CD14-positive monocyte (primary cell): Measurements from ENCODE around the gene EYA4. TPM values are rescaled to one million over a fixed set of nuclear protein-coding genes. Genes with fewer than 3 reads are reported as not detected.
A peak's percentile ranks its signal among the peaks of the same experiment; 100 is the strongest.

ENCODE experiments used
- DNase-seq, 3 donors: peaks; one replicate each; pipeline ENCODE4 v3.0.0-alpha.2; 2011 to 2022
- H2AFZ ChIP-seq: 2 replicates; pipeline ENCODE4 v1.6.0; 2012; ENCODE audit warnings: mild to moderate bottlenecking, low read depth, low read length, inconsistent platforms; ENCODE audit not compliant: insufficient read depth, poor library complexity, severe bottlenecking
- H3K27ac ChIP-seq, 2 donors: 1 replicate in 1 of 2; 2 replicates in 1 of 2; pipeline ENCODE4 v1.5.1; 2012 to 2013; ENCODE audit warnings: low read length in 2 of 2, control low read depth in 1 of 2, inconsistent platforms in 1 of 2, low read depth in 1 of 2, mild to moderate bottlenecking in 1 of 2
- H3K27me3 ChIP-seq, 2 donors: one replicate each; pipeline versions ENCODE4 v1.6.0 to v1.6.1; 2011 to 2013; ENCODE audit warnings: low read length in 2 of 2; ENCODE audit not compliant: control insufficient read depth in 2 of 2, insufficient read depth in 2 of 2
- H3K36me3 ChIP-seq, 2 donors: replicated peaks in 1 of 2; 1 replicate in 1 of 2; 2 replicates in 1 of 2; pipeline versions ENCODE4 v1.5.1 to v1.6.1; 2012 to 2013; ENCODE audit warnings: low read length in 2 of 2, control low read depth in 1 of 2, inconsistent platforms in 1 of 2, mild to moderate bottlenecking in 1 of 2; ENCODE audit not compliant: insufficient read depth in 2 of 2, control insufficient read depth in 1 of 2
- H3K4me1 ChIP-seq, 2 donors: 1 replicate in 1 of 2; 2 replicates in 1 of 2; pipeline versions ENCODE4 v1.5.1 to v1.6.1; 2012 to 2013; ENCODE audit warnings: low read length in 2 of 2, control low read depth in 1 of 2, inconsistent platforms in 1 of 2, mild to moderate bottlenecking in 1 of 2, moderate library complexity in 1 of 2; ENCODE audit not compliant: insufficient read depth in 2 of 2, control insufficient read depth in 1 of 2
- H3K4me2 ChIP-seq: replicated peaks from 2 replicates; pipeline ENCODE3; 2012; ENCODE audit warnings: low read length, moderate library complexity, mild to moderate bottlenecking; ENCODE audit not compliant: poor library complexity, severe bottlenecking; ENCODE audit errors: extremely low read depth
- H3K4me3 ChIP-seq, 3 experiments: fragments of 200-600 bp in 1 of 3; sonication (generic) in 1 of 3; replicated peaks in 1 of 3; 1 replicate in 2 of 3; 2 replicates in 1 of 3; pipeline ENCODE4 v1.5.1; 2011 to 2013; ENCODE audit warnings: low read length in 3 of 3, mild to moderate bottlenecking in 3 of 3, control low read depth in 2 of 3, low read depth in 2 of 3, inconsistent platforms in 1 of 3, moderate library complexity in 1 of 3
- H3K79me2 ChIP-seq: 2 replicates; pipeline ENCODE4 v1.6.0; 2012; ENCODE audit warnings: mild to moderate bottlenecking, control low read depth, inconsistent platforms, low read length, moderate library complexity; ENCODE audit not compliant: insufficient read depth
- H3K9ac ChIP-seq: 2 replicates; pipeline ENCODE4 v1.6.0; 2017; ENCODE audit warnings: low read length, mild to moderate bottlenecking; ENCODE audit not compliant: insufficient read depth, poor library complexity, severe bottlenecking
- H3K9me3 ChIP-seq, 2 donors: replicated peaks in 1 of 2; 1 replicate in 1 of 2; 2 replicates in 1 of 2; pipeline versions ENCODE4 v1.5.1 to v1.6.1; 2012 to 2013; ENCODE audit warnings: low read length in 2 of 2, control low read depth in 1 of 2; ENCODE audit not compliant: control insufficient read depth in 1 of 2, insufficient read depth in 1 of 2
- H4K20me1 ChIP-seq: 2 replicates; pipeline ENCODE4 v1.6.0; 2012; ENCODE audit warnings: mild to moderate bottlenecking, low read length, control low read depth, moderate library complexity; ENCODE audit not compliant: insufficient read depth
- H3K27ac Mint-ChIP-seq, 7 donors: one replicate each; pipeline ENCODE4 v1.8.0; 2020; ENCODE audit warnings: mild to moderate bottlenecking in 7 of 7, mixed read lengths in 7 of 7, moderate library complexity in 6 of 7, inconsistent platforms in 2 of 7
- H3K27me3 Mint-ChIP-seq, 3 donors: one replicate each; pipeline ENCODE4 v1.8.0; 2021 to 2022; ENCODE audit warnings: low read depth in 3 of 3, mild to moderate bottlenecking in 3 of 3, mixed read lengths in 3 of 3, moderate library complexity in 3 of 3, inconsistent platforms in 1 of 3
- H3K36me3 Mint-ChIP-seq, 2 donors: one replicate each; pipeline ENCODE4 v1.8.0; 2020; ENCODE audit warnings: mixed read lengths in 2 of 2, inconsistent platforms in 1 of 2, mild to moderate bottlenecking in 1 of 2
- H3K4me1 Mint-ChIP-seq: one replicate; pipeline ENCODE4 v1.8.0; 2020; ENCODE audit warnings: mild to moderate bottlenecking, mixed read lengths
- H3K4me3 Mint-ChIP-seq, 2 donors: one replicate each; pipeline ENCODE4 v1.8.0; 2020; ENCODE audit warnings: mild to moderate bottlenecking in 2 of 2, mixed read lengths in 2 of 2, moderate library complexity in 1 of 2
- H3K9me3 Mint-ChIP-seq, 7 donors: one replicate each; pipeline ENCODE4 v1.8.0; 2020 to 2022; ENCODE audit warnings: mixed read lengths in 7 of 7, mild to moderate bottlenecking in 6 of 7, moderate library complexity in 6 of 7, inconsistent platforms in 2 of 7
- WGBS: methylation state at CpG from one replicate; pipeline ENCODE4 v1.1.5; 2013; ENCODE audit warnings: missing lambda C conversion rate; ENCODE audit not compliant: insufficient coverage; 5-methylcytosine and 5-hydroxymethylcytosine counted together
- intact Hi-C, 2 donors: fragments of 100-400 bp; cut with micrococcal nuclease; formaldehyde crosslinking; loops; one replicate each; pipeline versions ENCODE4 v1.15.0 to v1.15.1; 2023
- polyA plus RNA-seq, 3 donors: library from polyadenylated mRNA; depleted of rRNA in 1 of 3; unstranded in 2 of 3; stranded (reverse) in 1 of 3; fragments of 300-500 nt in 2 of 3; fragments of >200 nt in 1 of 3; fragmentation: Illumina TruSeq in 2 of 3; gene quantifications; 1 replicate in 2 of 3; 2 replicates in 1 of 3; pipeline ENCODE4 v1.2.3, GENCODE V29; 2012 to 2021
- TF ChIP-seq, protein P1 (sequence below): fragments of 200-600 bp; IDR thresholded peaks from one replicate; pipeline ENCODE4 v1.8.0; 2022; ENCODE audit warnings: antibody characterized with exemption, mild to moderate bottlenecking

Gene EYA4
- polyA plus RNA-seq, 3 donors, result not detected

- Mint-ChIP-seq H3K4me3 (no peak overlapping the region), H3K27ac (no peak overlapping the region), H3K9me3 (no peaks in the 10 kb centered on the region), H3K4me1 (no peaks in the 10 kb centered on the region), H3K27me3 (peaks cover 0 to 3% (median 0%) of the 10 kb centered on the region in 3 donors), H3K36me3 (no peaks in the 10 kb centered on the region)
- DNase-seq, result no peak
- intact Hi-C loops, result no loop called here
- Histone ChIP-seq H3K4me2 (no peak overlapping the region), H3K27me3 (no peaks in the 10 kb centered on the region), H3K27ac (no peak overlapping the region), H4K20me1 (no peaks in the 10 kb centered on the region), H3K9me3 (no peaks in the 10 kb centered on the region), H3K4me1 (no peaks in the 10 kb centered on the region), H3K36me3 (no peaks in the 10 kb centered on the region), H2AFZ (no peak overlapping the region), H3K79me2 (no peaks in the 10 kb centered on the region), H3K4me3 (no peak overlapping the region), H3K9ac (no peak overlapping the region)
- TF ChIP-seq, protein P1, sequence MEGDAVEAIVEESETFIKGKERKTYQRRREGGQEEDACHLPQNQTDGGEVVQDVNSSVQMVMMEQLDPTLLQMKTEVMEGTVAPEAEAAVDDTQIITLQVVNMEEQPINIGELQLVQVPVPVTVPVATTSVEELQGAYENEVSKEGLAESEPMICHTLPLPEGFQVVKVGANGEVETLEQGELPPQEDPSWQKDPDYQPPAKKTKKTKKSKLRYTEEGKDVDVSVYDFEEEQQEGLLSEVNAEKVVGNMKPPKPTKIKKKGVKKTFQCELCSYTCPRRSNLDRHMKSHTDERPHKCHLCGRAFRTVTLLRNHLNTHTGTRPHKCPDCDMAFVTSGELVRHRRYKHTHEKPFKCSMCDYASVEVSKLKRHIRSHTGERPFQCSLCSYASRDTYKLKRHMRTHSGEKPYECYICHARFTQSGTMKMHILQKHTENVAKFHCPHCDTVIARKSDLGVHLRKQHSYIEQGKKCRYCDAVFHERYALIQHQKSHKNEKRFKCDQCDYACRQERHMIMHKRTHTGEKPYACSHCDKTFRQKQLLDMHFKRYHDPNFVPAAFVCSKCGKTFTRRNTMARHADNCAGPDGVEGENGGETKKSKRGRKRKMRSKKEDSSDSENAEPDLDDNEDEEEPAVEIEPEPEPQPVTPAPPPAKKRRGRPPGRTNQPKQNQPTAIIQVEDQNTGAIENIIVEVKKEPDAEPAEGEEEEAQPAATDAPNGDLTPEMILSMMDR, result no peak
- no CpG with 5 or more reads among the region's 5 CpGs for WGBS
Measured at GRCh38 chr6:133315811-133316210, 74.7 kb downstream of the EYA4 start.

- Mint-ChIP-seq H3K4me3 (no peak overlapping the region), H3K9me3 (no peaks in the 10 kb centered on the region), H3K27me3 (no peaks in the 10 kb centered on the region), H3K4me1 (no peaks in the 10 kb centered on the region), H3K36me3 (no peaks in the 10 kb centered on the region), H3K27ac (peak overlapping the region in 1 of 7 donors; percentile 32)
- H3K27ac ChIP-seq, result no peak overlapping the region
- no peak overlapping the region for H3K9ac ChIP-seq
- H3K79me2 ChIP-seq, result no peaks in the 10 kb centered on the region
- TF ChIP-seq, protein P1, result no peak
- intact Hi-C loops, result no loop called here
- DNase-seq, result no peak
- no peaks in the 10 kb centered on the region for H4K20me1 ChIP-seq
- no peaks in the 10 kb centered on the region for H3K27me3 ChIP-seq
- H3K36me3 ChIP-seq, result no peaks in the 10 kb centered on the region
- H3K4me2 ChIP-seq, result no peak overlapping the region
- no peaks in the 10 kb centered on the region for H3K9me3 ChIP-seq
- no peak overlapping the region for H3K4me3 ChIP-seq
- no peaks in the 10 kb centered on the region for H3K4me1 ChIP-seq
- no peak overlapping the region for H2AFZ ChIP-seq
- WGBS, result 74% methylated on average over 2 of the region's 4 CpGs
Measured at GRCh38 chr6:133317704-133318103, 76.5 kb downstream of the EYA4 start.
